ENCODE results near the gene DLG2.
A peak's percentile ranks its signal among the peaks of the same experiment; 100 is the strongest.

The DLG2 gene

GRCh38 chr11:84922212-84922805 lies 704.8 kb downstream of the DLG2 start:
- H3K4me3 ChIP-seq (ENCODE audit: low read depth in 1 of 2, low read length in 2 of 2), result peak overlapping the region in 1 of 2 donors; percentile 9

GRCh38 chr11:84914511-84914910 lies 712.6 kb downstream of the DLG2 start:
- Histone ChIP-seq H3K27ac (ENCODE audit: low read depth, low read length) (no peak overlapping the region), H3K4me1 (ENCODE audit: insufficient read depth, low read length) (no peaks in the 10 kb centered on the region), H3K9me3 (ENCODE audit: low read length) (no peaks in the 10 kb centered on the region), H3K9ac (ENCODE audit: low read length) (no peak overlapping the region), H3K27me3 (ENCODE audit: control insufficient read depth in 1 of 2, insufficient read depth in 2 of 2, low read length in 2 of 2) (no peaks in the 10 kb centered on the region), H3K36me3 (ENCODE audit: insufficient read depth, low read length) (no peaks in the 10 kb centered on the region), H3K4me3 (ENCODE audit: low read depth in 1 of 2, low read length in 2 of 2) (no peak overlapping the region)

More at GRCh38 chr11:84922212-84922805, 704.8 kb downstream of the DLG2 start:
- Histone ChIP-seq H3K4me1 (ENCODE audit: insufficient read depth, low read length) (peaks cover 4% of the 10 kb centered on the region), H3K27me3 (ENCODE audit: control insufficient read depth in 1 of 2, insufficient read depth in 2 of 2, low read length in 2 of 2) (no peaks in the 10 kb centered on the region), H3K27ac (ENCODE audit: low read depth, low read length) (no peak overlapping the region), H3K9ac (ENCODE audit: low read length) (no peak overlapping the region), H3K36me3 (ENCODE audit: insufficient read depth, low read length) (no peaks in the 10 kb centered on the region), H3K9me3 (ENCODE audit: low read length) (no peaks in the 10 kb centered on the region)

GRCh38 chr11:84909740-84910139 lies 717.4 kb downstream of the DLG2 start:
- no peak overlapping the region for H3K9ac ChIP-seq (ENCODE audit: low read length)
- no peak overlapping the region for H3K4me3 ChIP-seq (ENCODE audit: low read depth in 1 of 2, low read length in 2 of 2)
- no peaks in the 10 kb centered on the region for H3K27me3 ChIP-seq (ENCODE audit: control insufficient read depth in 1 of 2, insufficient read depth in 2 of 2, low read length in 2 of 2)
- H3K27ac ChIP-seq (ENCODE audit: low read depth, low read length), result no peak overlapping the region
- H3K36me3 ChIP-seq (ENCODE audit: insufficient read depth, low read length), result no peaks in the 10 kb centered on the region
- H3K4me1 ChIP-seq (ENCODE audit: insufficient read depth, low read length), result no peaks in the 10 kb centered on the region
- H3K9me3 ChIP-seq (ENCODE audit: low read length), result no peaks in the 10 kb centered on the region

- Histone ChIP-seq H3K9me3 (ENCODE audit: low read length) (no peaks in the 10 kb centered on the region), H3K27me3 (ENCODE audit: control insufficient read depth in 1 of 2, insufficient read depth in 2 of 2, low read length in 2 of 2) (no peaks in the 10 kb centered on the region), H3K4me1 (ENCODE audit: insufficient read depth, low read length) (no peaks in the 10 kb centered on the region), H3K9ac (ENCODE audit: low read length) (no peak overlapping the region), H3K27ac (ENCODE audit: low read depth, low read length) (no peak overlapping the region), H3K36me3 (ENCODE audit: insufficient read depth, low read length) (no peaks in the 10 kb centered on the region), H3K4me3 (ENCODE audit: low read depth in 1 of 2, low read length in 2 of 2) (no peak overlapping the region)
Measured at GRCh38 chr11:84906995-84907394, 720.1 kb downstream of the DLG2 start.

- Histone ChIP-seq H3K27ac (ENCODE audit: low read depth, low read length) (no peak overlapping the region), H3K27me3 (ENCODE audit: control insufficient read depth in 1 of 2, insufficient read depth in 2 of 2, low read length in 2 of 2) (no peaks in the 10 kb centered on the region), H3K9me3 (ENCODE audit: low read length) (no peaks in the 10 kb centered on the region), H3K36me3 (ENCODE audit: insufficient read depth, low read length) (no peaks in the 10 kb centered on the region), H3K4me1 (ENCODE audit: insufficient read depth, low read length) (no peaks in the 10 kb centered on the region), H3K4me3 (ENCODE audit: low read depth in 1 of 2, low read length in 2 of 2) (no peak overlapping the region), H3K9ac (ENCODE audit: low read length) (no peak overlapping the region)
Measured at GRCh38 chr11:84905411-84905810, 721.7 kb downstream of the DLG2 start.

- H3K9me3 ChIP-seq (ENCODE audit: low read length), result no peaks in the 10 kb centered on the region
- no peaks in the 10 kb centered on the region for H3K36me3 ChIP-seq (ENCODE audit: insufficient read depth, low read length)
- no peaks in the 10 kb centered on the region for H3K27me3 ChIP-seq (ENCODE audit: control insufficient read depth in 1 of 2, insufficient read depth in 2 of 2, low read length in 2 of 2)
- H3K4me3 ChIP-seq (ENCODE audit: low read depth in 1 of 2, low read length in 2 of 2), result no peak overlapping the region
- H3K9ac ChIP-seq (ENCODE audit: low read length), result no peak overlapping the region
- H3K4me1 ChIP-seq (ENCODE audit: insufficient read depth, low read length), result no peaks in the 10 kb centered on the region
- no peak overlapping the region for H3K27ac ChIP-seq (ENCODE audit: low read depth, low read length)
Measured at GRCh38 chr11:84902445-84902844, 724.7 kb downstream of the DLG2 start.

- H3K27me3 ChIP-seq (ENCODE audit: control insufficient read depth in 1 of 2, insufficient read depth in 2 of 2, low read length in 2 of 2), result no peaks in the 10 kb centered on the region
- H3K27ac ChIP-seq (ENCODE audit: low read depth, low read length), result no peak overlapping the region
- no peak overlapping the region for H3K9ac ChIP-seq (ENCODE audit: low read length)
- H3K4me1 ChIP-seq (ENCODE audit: insufficient read depth, low read length), result no peaks in the 10 kb centered on the region
- no peak overlapping the region for H3K4me3 ChIP-seq (ENCODE audit: low read depth in 1 of 2, low read length in 2 of 2)
- H3K9me3 ChIP-seq (ENCODE audit: low read length), result no peaks in the 10 kb centered on the region
- H3K36me3 ChIP-seq (ENCODE audit: insufficient read depth, low read length), result no peaks in the 10 kb centered on the region
Measured at GRCh38 chr11:84901991-84902390, 725.2 kb downstream of the DLG2 start.

GRCh38 chr11:84899740-84900139 lies 727.4 kb downstream of the DLG2 start:
- Histone ChIP-seq H3K4me1 (ENCODE audit: insufficient read depth, low read length) (no peaks in the 10 kb centered on the region), H3K4me3 (ENCODE audit: low read depth in 1 of 2, low read length in 2 of 2) (no peak overlapping the region), H3K9me3 (ENCODE audit: low read length) (no peaks in the 10 kb centered on the region), H3K9ac (ENCODE audit: low read length) (no peak overlapping the region), H3K36me3 (ENCODE audit: insufficient read depth, low read length) (no peaks in the 10 kb centered on the region), H3K27ac (ENCODE audit: low read depth, low read length) (no peak overlapping the region), H3K27me3 (ENCODE audit: control insufficient read depth in 1 of 2, insufficient read depth in 2 of 2, low read length in 2 of 2) (no peaks in the 10 kb centered on the region)

- Histone ChIP-seq H3K4me1 (ENCODE audit: insufficient read depth, low read length) (no peaks in the 10 kb centered on the region), H3K9ac (ENCODE audit: low read length) (no peak overlapping the region), H3K27ac (ENCODE audit: low read depth, low read length) (no peak overlapping the region), H3K4me3 (ENCODE audit: low read depth in 1 of 2, low read length in 2 of 2) (no peak overlapping the region), H3K9me3 (ENCODE audit: low read length) (no peaks in the 10 kb centered on the region), H3K36me3 (ENCODE audit: insufficient read depth, low read length) (no peaks in the 10 kb centered on the region), H3K27me3 (ENCODE audit: control insufficient read depth in 1 of 2, insufficient read depth in 2 of 2, low read length in 2 of 2) (no peaks in the 10 kb centered on the region)
Measured at GRCh38 chr11:84899134-84899533, 728.0 kb downstream of the DLG2 start.

GRCh38 chr11:84894666-84895065 lies 732.5 kb downstream of the DLG2 start:
- Histone ChIP-seq H3K9me3 (ENCODE audit: low read length) (no peaks in the 10 kb centered on the region), H3K27me3 (ENCODE audit: control insufficient read depth in 1 of 2, insufficient read depth in 2 of 2, low read length in 2 of 2) (no peaks in the 10 kb centered on the region), H3K4me3 (ENCODE audit: low read depth in 1 of 2, low read length in 2 of 2) (no peak overlapping the region), H3K9ac (ENCODE audit: low read length) (no peak overlapping the region), H3K27ac (ENCODE audit: low read depth, low read length) (no peak overlapping the region), H3K36me3 (ENCODE audit: insufficient read depth, low read length) (no peaks in the 10 kb centered on the region), H3K4me1 (ENCODE audit: insufficient read depth, low read length) (no peaks in the 10 kb centered on the region)

GRCh38 chr11:84890676-84891075 lies 736.5 kb downstream of the DLG2 start:
- H3K36me3 ChIP-seq (ENCODE audit: insufficient read depth, low read length), result no peaks in the 10 kb centered on the region
- no peaks in the 10 kb centered on the region for H3K9me3 ChIP-seq (ENCODE audit: low read length)
- H3K27ac ChIP-seq (ENCODE audit: low read depth, low read length), result no peak overlapping the region
- no peaks in the 10 kb centered on the region for H3K27me3 ChIP-seq (ENCODE audit: control insufficient read depth in 1 of 2, insufficient read depth in 2 of 2, low read length in 2 of 2)
- H3K9ac ChIP-seq (ENCODE audit: low read length), result no peak overlapping the region
- H3K4me1 ChIP-seq (ENCODE audit: insufficient read depth, low read length), result no peaks in the 10 kb centered on the region
- H3K4me3 ChIP-seq (ENCODE audit: low read depth in 1 of 2, low read length in 2 of 2), result no peak overlapping the region

- Histone ChIP-seq H3K36me3 (ENCODE audit: insufficient read depth, low read length) (no peaks in the 10 kb centered on the region), H3K4me1 (ENCODE audit: insufficient read depth, low read length) (no peaks in the 10 kb centered on the region), H3K27ac (ENCODE audit: low read depth, low read length) (no peak overlapping the region), H3K27me3 (ENCODE audit: control insufficient read depth in 1 of 2, insufficient read depth in 2 of 2, low read length in 2 of 2) (no peaks in the 10 kb centered on the region), H3K9ac (ENCODE audit: low read length) (no peak overlapping the region), H3K4me3 (ENCODE audit: low read depth in 1 of 2, low read length in 2 of 2) (no peak overlapping the region), H3K9me3 (ENCODE audit: low read length) (no peaks in the 10 kb centered on the region)
Measured at GRCh38 chr11:84889556-84889955, 737.6 kb downstream of the DLG2 start.
